Thyroid gland (tissue), 4 donors: ENCODE results near the gene PRSS12.

Experiments used
- POLR2A ChIP-seq, 2 donors: fragments of 450-650 bp; IDR thresholded peaks; one replicate each; pipeline ENCODE4 v1.6.1; 2017; ENCODE audit warnings: antibody characterized with exemption in 2 of 2, mild to moderate bottlenecking in 2 of 2, moderate library complexity in 1 of 2
- TF ChIP-seq, protein P1 (sequence below), 6 experiments: fragments of 200-600 bp in 3 of 6; fragments of 450-650 bp in 3 of 6; sonication (generic) in 3 of 6; IDR thresholded peaks; one replicate each; pipeline ENCODE4 v1.5.1; 2016 to 2019; ENCODE audit warnings: antibody characterized with exemption in 6 of 6, mild to moderate bottlenecking in 2 of 6, inconsistent platforms in 1 of 6, moderate library complexity in 1 of 6

GRCh38 chr4:118331352-118331751 is 21.5 kb downstream of the PRSS12 start:
- TF ChIP-seq, protein P1, sequence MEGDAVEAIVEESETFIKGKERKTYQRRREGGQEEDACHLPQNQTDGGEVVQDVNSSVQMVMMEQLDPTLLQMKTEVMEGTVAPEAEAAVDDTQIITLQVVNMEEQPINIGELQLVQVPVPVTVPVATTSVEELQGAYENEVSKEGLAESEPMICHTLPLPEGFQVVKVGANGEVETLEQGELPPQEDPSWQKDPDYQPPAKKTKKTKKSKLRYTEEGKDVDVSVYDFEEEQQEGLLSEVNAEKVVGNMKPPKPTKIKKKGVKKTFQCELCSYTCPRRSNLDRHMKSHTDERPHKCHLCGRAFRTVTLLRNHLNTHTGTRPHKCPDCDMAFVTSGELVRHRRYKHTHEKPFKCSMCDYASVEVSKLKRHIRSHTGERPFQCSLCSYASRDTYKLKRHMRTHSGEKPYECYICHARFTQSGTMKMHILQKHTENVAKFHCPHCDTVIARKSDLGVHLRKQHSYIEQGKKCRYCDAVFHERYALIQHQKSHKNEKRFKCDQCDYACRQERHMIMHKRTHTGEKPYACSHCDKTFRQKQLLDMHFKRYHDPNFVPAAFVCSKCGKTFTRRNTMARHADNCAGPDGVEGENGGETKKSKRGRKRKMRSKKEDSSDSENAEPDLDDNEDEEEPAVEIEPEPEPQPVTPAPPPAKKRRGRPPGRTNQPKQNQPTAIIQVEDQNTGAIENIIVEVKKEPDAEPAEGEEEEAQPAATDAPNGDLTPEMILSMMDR (IDR thresholded peaks at IDR 0.05), result no peak
- TF ChIP-seq POLR2A (IDR thresholded peaks at IDR 0.05), result no peak
